GM23338 (cell line): ENCODE data around the gene TMED10. TPM values are rescaled to one million over a fixed set of nuclear protein-coding genes. Genes with fewer than 3 reads are reported as not detected.

Experiments used
- ATAC-seq: fragments of 200-7000 bp; cut with Tn5 transposase; 3 replicates; pipeline ENCODE4 v1.9.1; 2020
- DNase-seq: peaks from one replicate; pipeline ENCODE4 v3.0.0-alpha.2; 2015; ENCODE audit warnings: low spot score
- H2AFZ ChIP-seq: fragments of 200-600 bp; sonication (generic); 2 replicates; pipeline ENCODE4 v1.8.0; 2016; ENCODE audit warnings: antibody characterized with exemption, mild to moderate bottlenecking, moderate library complexity
- H3F3A ChIP-seq: fragments of 200-600 bp; sonication (generic); replicated peaks from 2 replicates; pipeline ENCODE4 v1.8.0; 2017; ENCODE audit warnings: antibody characterized with exemption, mixed run types, low read depth
- H3K27ac ChIP-seq: fragments of 200-600 bp; sonication (generic); 2 replicates; pipeline ENCODE4 v1.6.1; 2016; ENCODE audit warnings: low read depth
- H3K27me3 ChIP-seq: fragments of 200-600 bp; sonication (generic); 2 replicates; pipeline ENCODE4 v1.8.0; 2016; ENCODE audit warnings: mild to moderate bottlenecking, mixed run types, moderate library complexity; ENCODE audit not compliant: insufficient read depth
- H3K36me3 ChIP-seq: fragments of 200-600 bp; sonication (generic); 2 replicates; pipeline ENCODE4 v1.8.0; 2016; ENCODE audit warnings: mild to moderate bottlenecking; ENCODE audit not compliant: insufficient read depth
- H3K4me1 ChIP-seq: fragments of 200-600 bp; sonication (generic); 2 replicates; pipeline ENCODE4 v1.8.0; 2016; ENCODE audit warnings: mild to moderate bottlenecking, moderate library complexity; ENCODE audit not compliant: insufficient read depth
- H3K4me2 ChIP-seq: fragments of 200-600 bp; sonication (generic); 2 replicates; pipeline ENCODE4 v1.7.1; 2017; ENCODE audit warnings: mixed run types
- H3K4me3 ChIP-seq: fragments of 200-600 bp; sonication (generic); 2 replicates; pipeline ENCODE4 v1.6.1; 2016; ENCODE audit warnings: mixed run types
- H3K79me2 ChIP-seq: fragments of 200-600 bp; sonication (generic); replicated peaks from 2 replicates; pipeline ENCODE4 v1.8.0; 2017; ENCODE audit warnings: mild to moderate bottlenecking; ENCODE audit not compliant: insufficient read depth
- H3K9me2 ChIP-seq: fragments of 200-600 bp; sonication (generic); 2 replicates; pipeline ENCODE4 v1.8.0; 2017; ENCODE audit not compliant: insufficient read depth
- H4K20me1 ChIP-seq: fragments of 200-600 bp; sonication (generic); replicated peaks from 2 replicates; pipeline ENCODE4 v1.8.0; 2017; ENCODE audit warnings: mild to moderate bottlenecking; ENCODE audit not compliant: insufficient read depth
- H3K27ac Mint-ChIP-seq: 2 replicates; pipeline ENCODE4 v1.8.0; 2020; ENCODE audit warnings: inconsistent platforms, mild to moderate bottlenecking, moderate library complexity, mixed read lengths
- H3K27me3 Mint-ChIP-seq: 3 replicates; pipeline ENCODE4 v1.8.0; 2022; ENCODE audit warnings: low read depth, mild to moderate bottlenecking, moderate library complexity, mixed read lengths, inconsistent platforms; ENCODE audit not compliant: insufficient read depth, poor library complexity
- H3K36me3 Mint-ChIP-seq: 3 replicates; pipeline ENCODE4 v1.8.0; 2021; ENCODE audit warnings: low read depth, mild to moderate bottlenecking, inconsistent platforms, moderate library complexity, mixed read lengths
- H3K4me1 Mint-ChIP-seq: 3 replicates; pipeline ENCODE4 v1.8.0; 2020; ENCODE audit warnings: mild to moderate bottlenecking, inconsistent platforms, mixed read lengths
- H3K4me3 Mint-ChIP-seq: 3 replicates; pipeline ENCODE4 v1.8.0; 2021; ENCODE audit warnings: moderate library complexity, mild to moderate bottlenecking, inconsistent platforms, mixed read lengths
- H3K9me3 Mint-ChIP-seq: 3 replicates; pipeline ENCODE4 v1.8.0; 2020; ENCODE audit warnings: moderate library complexity, mild to moderate bottlenecking, inconsistent platforms, mixed read lengths
- CTCF ChIP-seq, 2 experiments: fragments of 200-600 bp in 1 of 2; sonication (generic) in 1 of 2; conservative IDR thresholded peaks; 2 replicates each; pipeline versions ENCODE4 v1.5.1 to v1.6.1; 2016 to 2017; ENCODE audit warnings: antibody characterized with exemption in 2 of 2, low read depth in 2 of 2, mild to moderate bottlenecking in 2 of 2, moderate library complexity in 1 of 2
- EZH2 ChIP-seq: fragments of 200-600 bp; sonication (generic); IDR thresholded peaks from one replicate; pipeline ENCODE4 v1.8.0; 2017; ENCODE audit warnings: antibody characterized with exemption, mild to moderate bottlenecking, low read depth; ENCODE audit not compliant: unreplicated experiment
- EZH2phosphoT487 ChIP-seq: fragments of 200-600 bp; sonication (generic); IDR thresholded peaks from one replicate; pipeline ENCODE4 v1.8.1; 2018; ENCODE audit warnings: antibody characterized with exemption; ENCODE audit not compliant: unreplicated experiment
- JUNB ChIP-seq: IDR thresholded peaks from one replicate; pipeline ENCODE4 v1.6.1; 2016; ENCODE audit warnings: antibody characterized with exemption; ENCODE audit not compliant: unreplicated experiment
- POLR2AphosphoS5 ChIP-seq: IDR thresholded peaks from 2 replicates; pipeline ENCODE4 v1.6.1; 2016; ENCODE audit warnings: antibody characterized with exemption, low read depth
- REST ChIP-seq: IDR thresholded peaks from one replicate; pipeline ENCODE4 v1.6.1; 2018; ENCODE audit warnings: antibody characterized with exemption; ENCODE audit not compliant: unreplicated experiment
- STAT1 ChIP-seq: IDR thresholded peaks from one replicate; pipeline ENCODE4 v1.6.1; 2016; ENCODE audit warnings: antibody characterized with exemption; ENCODE audit not compliant: unreplicated experiment
- ZNF114 ChIP-seq: fragments of 250-450 bp; sonication (Bioruptor Pico); IDR thresholded peaks from 2 replicates; pipeline ENCODE4 v1.5.0; 2020; ENCODE audit warnings: mild to moderate bottlenecking, moderate library complexity
- ZNF331 ChIP-seq: fragments of 250-450 bp; sonication (Bioruptor Pico); IDR thresholded peaks from 2 replicates; pipeline ENCODE4 v1.5.0; 2020; ENCODE audit warnings: low read depth, mild to moderate bottlenecking, moderate library complexity
- polyA plus RNA-seq: library from polyadenylated mRNA; unstranded; fragments of >200 nt; fragmentation: Nextera tagmentation; extraction: Ambion mirVana; gene quantifications from 2 replicates; pipeline ENCODE4 v1.2.1, GENCODE V29; 2016
- total RNA-seq: library from RNA; depleted of rRNA; stranded (reverse); fragments of >200 nt; shearing (Covaris generic); gene quantifications from 2 replicates; pipeline ENCODE4 v1.2.3, GENCODE V29; 2014

Gene TMED10
- total and polyA plus RNA-seq, 2 experiments from 2014 or later = 180 to 196 TPM

GRCh38 chr14:75113932-75114539 is 62.4 kb downstream of the TMED10 start (continued):
- TF ChIP-seq POLR2AphosphoS5 (no peak), JUNB (no peak), REST (no peak), EZH2 (no peak), ZNF331 (CRISPR knock-in tag) (no peak), CTCF (conservative IDR thresholded peaks at IDR 0.05; ENCODE audit: low read depth in 2 of 2) (no peak), STAT1 (no peak), ZNF114 (CRISPR knock-in tag) (no peak), EZH2phosphoT487 (no peak)

- Mint-ChIP-seq H3K4me1 (no peaks in the 10 kb centered on the region), H3K9me3 (no peaks in the 10 kb centered on the region), H3K4me3 (no peak overlapping the region), H3K36me3 (peaks cover 72% of the 10 kb centered on the region), H3K27ac (no peak overlapping the region), H3K27me3 (no peaks in the 10 kb centered on the region)
- Histone ChIP-seq H3K4me2 (no peak overlapping the region), H3K79me2 (no peaks in the 10 kb centered on the region), H3K36me3 (peaks cover 24% of the 10 kb centered on the region), H3K4me3 (no peak overlapping the region), H3K27me3 (no peaks in the 10 kb centered on the region), H4K20me1 (no peaks in the 10 kb centered on the region), H2AFZ (no peak overlapping the region), H3K4me1 (no peaks in the 10 kb centered on the region), H3K27ac (no peak overlapping the region), H3F3A (no peaks in the 10 kb centered on the region), H3K9me2 (no peaks in the 10 kb centered on the region)
- DNase-seq = no peak
- ATAC-seq = no peak
- TF ChIP-seq ZNF331 (CRISPR knock-in tag) = no peak
- TF ChIP-seq POLR2AphosphoS5 = no peak
- TF ChIP-seq EZH2 = no peak
- TF ChIP-seq JUNB = no peak
- no peak for TF ChIP-seq REST
- no peak for TF ChIP-seq STAT1
These were observed 66.5 kb downstream of the TMED10 start for GRCh38 chr14:75109877-75110276.
